GM19324 (cell line): Measurements from ENCODE around the gene SLC13A3.

ENCODE experiments used
- ATAC-seq: cut with Tn5 transposase; IDR thresholded peaks from one replicate; pipeline ENCODE4 v1.9.1; 2021; ENCODE audit warnings: mild to moderate bottlenecking, moderate library complexity; ENCODE audit not compliant: unreplicated experiment, low FRiP score

SLC13A3 gene

GRCh38 chr20:46583411-46584214 lies 67.6 kb downstream of the SLC13A3 start:
- no peak for ATAC-seq

GRCh38 chr20:46582648-46583047 lies 68.6 kb downstream of the SLC13A3 start:
- no peak for ATAC-seq

GRCh38 chr20:46581391-46581790 lies 69.9 kb downstream of the SLC13A3 start:
- ATAC-seq, result no peak

GRCh38 chr20:46580613-46581205 lies 70.5 kb downstream of the SLC13A3 start:
- ATAC-seq, result no peak

- ATAC-seq, result no peak
Measured at GRCh38 chr20:46578745-46579144, 72.5 kb downstream of the SLC13A3 start.

- ATAC-seq, result no peak
Measured at GRCh38 chr20:46576774-46577395, 74.4 kb downstream of the SLC13A3 start.

- no peak for ATAC-seq
Measured at GRCh38 chr20:46575937-46576461, 75.3 kb downstream of the SLC13A3 start.

GRCh38 chr20:46575394-46575793 lies 75.9 kb downstream of the SLC13A3 start:
- ATAC-seq, result no peak

GRCh38 chr20:46573788-46574584 lies 77.3 kb downstream of the SLC13A3 start:
- ATAC-seq, result no peak

- no peak for ATAC-seq
Measured at GRCh38 chr20:46573234-46573633, 78.0 kb downstream of the SLC13A3 start.

- ATAC-seq, result no peak
Measured at GRCh38 chr20:46572790-46573189, 78.5 kb downstream of the SLC13A3 start.

- no peak for ATAC-seq
Measured at GRCh38 chr20:46572153-46572552, 79.1 kb downstream of the SLC13A3 start.

GRCh38 chr20:46571418-46571817 lies 79.8 kb downstream of the SLC13A3 start:
- ATAC-seq, result no peak

- no peak for ATAC-seq
Measured at GRCh38 chr20:46570956-46571355, 80.3 kb downstream of the SLC13A3 start.

GRCh38 chr20:46569961-46570360 lies 81.3 kb downstream of the SLC13A3 start:
- no peak for ATAC-seq

GRCh38 chr20:46568570-46569129 lies 82.6 kb downstream of the SLC13A3 start:
- ATAC-seq, result no peak

GRCh38 chr20:46566125-46566524 lies 85.1 kb downstream of the SLC13A3 start:
- no peak for ATAC-seq

- ATAC-seq, result no peak
Measured at GRCh38 chr20:46564241-46564957, 86.9 kb downstream of the SLC13A3 start.

- ATAC-seq, result no peak
Measured at GRCh38 chr20:46563860-46564221, 87.4 kb downstream of the SLC13A3 start.
